ENCODE data around the gene MT1X. TPM values are rescaled to one million over a fixed set of nuclear protein-coding genes. Genes with fewer than 3 reads are reported as not detected.

The MT1X gene
- total and polyA plus RNA-seq, 4 donors: 213 to 3,979 (median 1,403) TPM

GRCh38 chr16:56643833-56644232 is 38.4 kb upstream of the MT1X start:
- TF ChIP-seq RAD21 (IDR thresholded peaks at IDR 0.05): no peak
- no peak for TF ChIP-seq HNF4A (conservative IDR thresholded peaks at IDR 0.05)
- peak; percentile 89 for TF ChIP-seq REST (IDR thresholded peaks at IDR 0.05)
- no peak for TF ChIP-seq GABPA (IDR thresholded peaks at IDR 0.05 in 1 of 2, conservative IDR thresholded peaks at IDR 0.05 in 1 of 2)
- TF ChIP-seq ATF3 (IDR thresholded peaks at IDR 0.05): no peak
- no peak for DNase-seq (ENCODE audit: low spot score)
- no peaks in the 10 kb centered on the region for H3K9me3 ChIP-seq (ENCODE audit: control insufficient read depth in 4 of 4, low read length in 3 of 4)
- no peaks in the 10 kb centered on the region for H3K36me3 ChIP-seq (ENCODE audit: control insufficient read depth in 4 of 4, insufficient read depth in 3 of 4, low read depth in 1 of 4, low read length in 3 of 4)
- peaks cover 10 to 43% (median 22%) of the 10 kb centered on the region in 4 donors for H3K4me1 ChIP-seq (ENCODE audit: control insufficient read depth in 4 of 4, insufficient read depth in 4 of 4, low read length in 3 of 4)
- H3K27me3 ChIP-seq (ENCODE audit: control insufficient read depth in 4 of 4, insufficient read depth in 4 of 4, low read length in 3 of 4): no peaks in the 10 kb centered on the region
- peak overlapping the region in 2 of 3 donors; percentile 50 to 61 for H3K4me3 ChIP-seq (ENCODE audit: low read depth in 1 of 3, low read length in 3 of 3)
- peak overlapping the region; percentile 70 to 88 for H3K27ac ChIP-seq (ENCODE audit: low read depth in 1 of 2, low read length in 2 of 2)
- 41% methylated on average over 5 of the region's 5 CpGs for WGBS
- H3K9ac ChIP-seq (ENCODE audit: low read depth in 1 of 2, low read length in 2 of 2): peak overlapping the region; percentile 46 to 51

- Histone ChIP-seq H3K4me3 (ENCODE audit: low read depth in 1 of 3, low read length in 3 of 3) (no peak overlapping the region), H3K36me3 (ENCODE audit: control insufficient read depth in 4 of 4, insufficient read depth in 3 of 4, low read depth in 1 of 4, low read length in 3 of 4) (no peaks in the 10 kb centered on the region), H3K27ac (ENCODE audit: low read depth in 1 of 2, low read length in 2 of 2) (no peak overlapping the region), H3K27me3 (ENCODE audit: control insufficient read depth in 4 of 4, insufficient read depth in 4 of 4, low read length in 3 of 4) (no peaks in the 10 kb centered on the region), H3K9ac (ENCODE audit: low read depth in 1 of 2, low read length in 2 of 2) (no peak overlapping the region), H3K9me3 (ENCODE audit: control insufficient read depth in 4 of 4, low read length in 3 of 4) (no peaks in the 10 kb centered on the region), H3K4me1 (ENCODE audit: control insufficient read depth in 4 of 4, insufficient read depth in 4 of 4, low read length in 3 of 4) (peaks cover 5 to 35% (median 18%) of the 10 kb centered on the region in 4 donors)
- WGBS: 100% methylated on average over 1 of the region's 1 CpG
- DNase-seq (ENCODE audit: low spot score): no peak
- TF ChIP-seq ZBTB33 (IDR thresholded peaks at IDR 0.05) (no peak), TAF1 (conservative IDR thresholded peaks at IDR 0.05) (no peak), MAX (IDR thresholded peaks at IDR 0.05) (no peak), YY1 (IDR thresholded peaks at IDR 0.05) (no peak), FOXA1 (IDR thresholded peaks at IDR 0.05) (no peak), HNF4G (IDR thresholded peaks at IDR 0.05) (no peak), NR2F2 (IDR thresholded peaks at IDR 0.05) (no peak), CTCF (IDR thresholded peaks at IDR 0.05; ENCODE audit: low read depth, low read length, missing input control) (no peak), REST (IDR thresholded peaks at IDR 0.05) (no peak), EGR1 (IDR thresholded peaks at IDR 0.05; ENCODE audit: low read depth in 2 of 2) (no peak), RAD21 (IDR thresholded peaks at IDR 0.05) (no peak), GABPA (IDR thresholded peaks at IDR 0.05 in 1 of 2, conservative IDR thresholded peaks at IDR 0.05 in 1 of 2) (no peak), FOXA2 (IDR thresholded peaks at IDR 0.05) (no peak), SP1 (IDR thresholded peaks at IDR 0.05) (no peak), JUND (IDR thresholded peaks at IDR 0.05) (no peak), ATF3 (IDR thresholded peaks at IDR 0.05) (no peak), HNF4A (conservative IDR thresholded peaks at IDR 0.05) (no peak), RXRA (IDR thresholded peaks at IDR 0.05) (no peak)
Observed at GRCh38 chr16:56645311-56645710, 37.0 kb upstream of the MT1X start.
